ENCODE measurements around the gene TTC12. TPM values are rescaled to one million over a fixed set of nuclear protein-coding genes. Genes with fewer than 3 reads are reported as not detected.

TTC12 gene
- total and polyA plus RNA-seq, 3 donors from 2014 or later = 42.1 to 123 (median 81.3) TPM

GRCh38 chr11:113378692-113379091 is 64.3 kb downstream of the TTC12 start:
- WGBS, 2 donors = 88 to 91% methylated on average over 1 of the region's 1 CpG
- Histone ChIP-seq H3K9me3 (no peaks in the 10 kb centered on the region), H3K4me3 (no peak overlapping the region), H3K27ac (no peak overlapping the region), H3K36me3 (ENCODE audit: low read depth, missing control alignments) (no peaks in the 10 kb centered on the region), H3K4me1 (no peaks in the 10 kb centered on the region), H3K27me3 (no peaks in the 10 kb centered on the region)
- intact Hi-C loops (cut with DNase I; ENCODE audit: low total_unique reads) = no loop called here
- no peak for DNase-seq
- TF ChIP-seq POLR2A (IDR thresholded peaks at IDR 0.05) (no peak), CTCF (IDR thresholded peaks at IDR 0.05) (no peak)

GRCh38 chr11:113382121-113382520 is 67.7 kb downstream of the TTC12 start:
- H3K4me3 ChIP-seq = no peak overlapping the region
- no peak for TF ChIP-seq CTCF (IDR thresholded peaks at IDR 0.05)
- TF ChIP-seq POLR2A (IDR thresholded peaks at IDR 0.05) = no peak
- intact Hi-C loops (cut with DNase I; ENCODE audit: low total_unique reads) = no loop called here
- no peaks in the 10 kb centered on the region for H3K36me3 ChIP-seq (ENCODE audit: low read depth, missing control alignments)
- no peak for DNase-seq
- H3K27ac ChIP-seq = no peak overlapping the region
- H3K4me1 ChIP-seq = no peaks in the 10 kb centered on the region
- no peaks in the 10 kb centered on the region for H3K9me3 ChIP-seq
- no peaks in the 10 kb centered on the region for H3K27me3 ChIP-seq

GRCh38 chr11:113384551-113384950 is 70.2 kb downstream of the TTC12 start:
- Histone ChIP-seq H3K36me3 (ENCODE audit: low read depth, missing control alignments) (no peaks in the 10 kb centered on the region), H3K4me3 (no peak overlapping the region), H3K9me3 (no peaks in the 10 kb centered on the region), H3K4me1 (no peaks in the 10 kb centered on the region), H3K27me3 (no peaks in the 10 kb centered on the region), H3K27ac (no peak overlapping the region)
- WGBS, 2 donors = 73 to 75% methylated on average over 3 of the region's 3 CpGs
- DNase-seq = no peak
- TF ChIP-seq POLR2A (IDR thresholded peaks at IDR 0.05) = no peak
- no peak for TF ChIP-seq CTCF (IDR thresholded peaks at IDR 0.05)
- intact Hi-C loops (cut with DNase I; ENCODE audit: low total_unique reads) = no loop called here

GRCh38 chr11:113385749-113386148 is 71.4 kb downstream of the TTC12 start:
- 90 to 93% methylated on average over 3 of the region's 3 CpGs for WGBS, 2 donors
- no peak overlapping the region for H3K27ac ChIP-seq
- no peak for DNase-seq

More at GRCh38 chr11:113385749-113386148, 71.4 kb downstream of the TTC12 start:
- Histone ChIP-seq H3K36me3 (ENCODE audit: low read depth, missing control alignments) (no peaks in the 10 kb centered on the region), H3K9me3 (no peaks in the 10 kb centered on the region), H3K4me3 (no peak overlapping the region), H3K4me1 (no peaks in the 10 kb centered on the region), H3K27me3 (no peaks in the 10 kb centered on the region)
- intact Hi-C loops (cut with DNase I; ENCODE audit: low total_unique reads) = no loop called here
- TF ChIP-seq CTCF (IDR thresholded peaks at IDR 0.05) (no peak), POLR2A (IDR thresholded peaks at IDR 0.05) (no peak)
